HL-60/S4 treated with phorbol 12-myristate 13-acetate at 8.2 ng/mL for 4 days and 3 days (cell line): ENCODE measurements around the gene ARPIN.
"Not testable (repeated sequence)": the region's sequence is repeated elsewhere in the genome, so short reads cannot be mapped to it uniquely, and the experiment has no call there.

Experiments used
- in situ Hi-C: fragments of 300-500 bp; cut with MboI; formaldehyde crosslinking; loops from 2 replicates; pipeline ENCODE4 v1.15.0; 2022; ENCODE audit warnings: low sequenced_read_pairs

Gene ARPIN

DNA sequence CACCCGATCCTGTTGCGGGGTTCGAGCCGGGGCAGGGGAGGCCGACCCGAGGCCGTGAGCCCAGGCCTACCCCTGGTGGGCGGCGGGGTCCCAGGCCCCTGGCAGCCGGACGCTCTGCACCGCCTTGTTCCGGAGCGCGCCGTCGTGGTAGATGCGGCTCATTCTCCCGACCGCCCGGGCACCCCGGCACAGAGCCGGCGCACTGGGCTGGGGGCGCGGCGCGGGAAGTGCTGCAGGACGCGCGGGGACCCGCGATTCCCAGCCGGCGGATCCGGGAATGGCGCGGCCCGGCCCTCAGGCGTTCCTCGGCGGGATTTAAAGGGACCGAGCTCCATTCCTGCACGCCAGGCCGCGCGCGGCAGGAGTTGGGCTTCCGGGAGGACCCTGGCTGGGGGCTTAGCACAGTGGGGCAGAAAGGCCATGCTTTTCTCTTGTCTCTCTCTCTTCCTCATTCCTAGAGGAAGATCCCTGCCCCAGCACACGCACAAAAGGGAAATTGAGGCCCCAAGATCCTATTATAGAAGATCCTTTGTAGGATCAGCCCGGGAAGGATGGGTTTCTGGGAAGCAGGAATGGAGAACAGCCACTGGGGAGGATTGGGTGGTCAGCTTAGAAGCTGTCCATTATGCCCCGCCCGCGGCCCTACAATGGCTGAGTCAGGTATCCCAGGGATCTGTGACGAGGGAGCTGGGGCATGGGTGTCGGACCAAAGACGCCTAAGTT lies at the start of gene ARPIN:
Gene ARPIN (minus strand): TSS at position 279 of the 723 bp plus-strand sequence. CDS start 117 bp downstream, at position 162.
- in situ Hi-C loops: no loop called here

DNA sequence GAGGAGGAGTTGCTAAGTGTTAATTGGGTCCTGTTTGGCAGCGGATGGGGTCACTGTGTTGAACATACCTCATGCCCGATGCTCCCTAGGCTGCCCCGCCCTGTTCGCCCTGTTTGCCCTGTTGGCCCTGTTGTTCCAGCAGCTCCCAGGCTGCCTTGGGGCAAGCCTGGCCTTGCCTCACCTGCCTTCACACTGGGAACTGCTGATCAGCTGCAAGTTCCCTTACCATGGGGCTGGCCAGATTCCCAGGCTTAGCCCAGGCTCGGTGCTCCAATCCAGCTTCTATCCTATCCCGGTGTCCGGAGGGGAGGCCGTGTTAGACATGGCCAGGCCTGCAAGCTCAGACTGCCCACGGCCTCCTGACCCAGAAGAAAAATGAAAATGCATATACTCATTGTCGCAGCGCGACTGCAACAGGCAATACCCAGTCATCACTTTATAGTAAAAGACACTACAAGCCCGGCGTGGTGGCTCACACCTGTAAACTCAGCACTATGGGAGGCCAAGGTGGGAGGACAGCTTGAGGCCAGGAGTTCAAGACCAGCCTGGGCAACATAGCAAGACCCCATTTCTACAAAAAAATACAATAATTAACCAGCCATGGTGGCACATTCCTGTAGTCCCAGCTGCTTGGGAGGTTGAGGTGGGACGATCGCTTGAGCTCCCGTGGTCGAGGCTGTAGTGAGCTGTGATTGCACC lies 45.5 kb upstream of the ARPIN start:
- in situ Hi-C loops: no loop called here

DNA sequence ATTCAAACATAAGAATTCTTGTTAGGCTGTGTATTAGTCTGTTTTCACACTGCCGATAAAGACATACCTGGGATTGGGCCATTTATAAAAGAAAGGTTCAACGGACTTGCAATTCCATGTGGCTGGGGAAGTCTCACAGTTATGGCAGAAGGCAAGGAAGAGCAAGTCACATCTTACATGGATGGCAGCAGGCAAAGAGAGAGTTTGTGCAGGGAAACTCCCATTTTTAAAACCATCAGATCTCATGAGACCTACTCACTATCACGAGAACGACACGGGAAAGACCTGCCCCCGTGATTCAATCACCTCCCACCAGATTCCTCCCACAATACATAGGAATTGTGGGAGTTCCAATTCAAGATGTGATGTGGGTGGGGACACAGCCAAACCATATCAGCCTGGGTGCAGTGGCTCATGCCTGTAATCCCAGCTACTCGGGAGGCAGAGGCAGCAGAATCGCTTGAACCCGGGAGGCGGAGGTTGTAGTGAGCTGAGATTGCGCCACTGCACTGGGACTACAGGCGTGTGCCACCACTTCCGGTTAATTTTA lies 42.8 kb upstream of the ARPIN start:
- in situ Hi-C loops: not testable (repeated sequence)

DNA sequence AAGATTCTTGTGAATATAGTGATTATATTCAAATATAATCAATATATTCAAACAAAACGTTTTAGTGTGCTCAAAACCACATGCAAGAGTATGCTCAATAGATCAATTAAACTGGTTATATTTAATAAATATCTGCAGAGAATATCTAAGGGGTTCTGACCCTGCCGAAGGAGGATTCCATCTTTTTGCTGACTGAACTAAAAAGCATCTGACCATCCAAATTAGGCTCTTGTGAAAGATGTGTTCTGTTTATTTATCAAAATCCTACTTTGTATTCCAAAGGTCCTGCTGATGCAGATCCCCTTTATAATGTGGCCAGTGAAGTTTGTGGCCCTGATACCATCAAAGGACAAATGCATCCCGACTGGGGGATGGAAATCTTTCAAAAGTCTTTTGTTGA lies 41.8 kb upstream of the ARPIN start:
- in situ Hi-C loops: no loop called here

DNA sequence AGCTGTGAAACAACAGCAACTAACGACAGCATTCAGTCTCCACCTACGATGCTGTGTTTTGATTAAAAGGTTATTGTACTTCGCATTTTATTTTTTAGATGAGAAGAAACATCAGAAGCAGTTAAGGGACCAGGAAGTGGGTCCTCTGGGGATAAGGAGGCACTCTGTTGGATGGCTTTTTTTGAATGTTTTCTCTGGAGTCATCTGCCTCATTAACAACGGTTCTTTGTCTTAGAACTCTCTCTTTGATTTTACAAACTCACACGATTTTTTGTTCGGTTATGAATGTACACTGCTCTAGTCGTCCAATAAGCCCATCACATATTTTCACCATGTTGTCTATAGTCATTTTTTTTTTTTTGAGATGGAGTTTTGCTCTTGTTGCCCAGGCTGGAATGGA lies 36.0 kb upstream of the ARPIN start:
- in situ Hi-C loops: no loop called here

DNA sequence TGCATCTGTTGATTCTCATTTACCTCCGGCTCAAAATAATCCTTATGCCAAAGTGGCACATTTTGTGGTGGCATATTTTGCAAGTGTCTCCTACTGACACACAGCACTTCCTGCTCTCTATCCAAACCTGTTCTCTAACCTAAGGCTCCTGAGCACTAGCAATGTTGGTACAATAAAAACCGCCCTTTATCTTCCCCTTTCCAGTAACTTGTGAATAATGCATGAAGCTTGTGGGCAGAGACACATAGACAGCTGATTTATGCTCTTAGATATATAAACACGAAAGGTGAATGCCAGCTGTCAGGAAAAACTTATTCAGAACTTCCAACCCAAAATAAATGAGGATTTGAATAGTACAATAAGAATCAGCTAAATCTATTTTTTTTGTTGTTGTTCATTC lies 34.6 kb upstream of the ARPIN start:
- in situ Hi-C loops: no loop called here

DNA sequence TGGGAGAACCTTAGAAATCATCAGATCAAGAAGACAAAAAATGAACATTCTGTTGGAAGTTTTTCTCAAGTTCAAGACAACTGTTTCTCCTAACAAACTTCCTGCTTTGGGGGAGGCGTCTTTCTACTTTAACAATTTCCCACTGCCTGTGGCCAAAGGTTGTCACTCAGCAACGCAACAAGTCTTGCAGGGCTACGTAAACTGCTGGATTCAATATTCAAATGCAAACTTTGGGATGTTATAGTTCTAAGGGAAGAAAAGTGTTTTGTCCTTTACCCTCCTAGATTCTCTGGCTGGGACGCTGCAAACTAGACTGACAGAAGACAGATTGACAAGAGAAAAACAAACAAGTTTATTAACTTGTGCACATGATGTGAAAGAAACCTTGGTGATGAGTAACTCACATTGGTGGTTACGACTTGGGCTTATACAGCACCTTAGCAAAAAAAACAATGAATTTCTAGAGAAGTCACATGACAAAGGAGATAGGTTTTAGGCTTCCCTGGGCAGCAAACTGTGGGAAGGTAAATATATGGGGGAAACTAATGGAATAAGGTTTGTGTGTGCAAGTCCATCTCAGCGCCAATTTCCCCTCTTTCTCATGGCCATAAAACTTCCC lies 34.0 kb upstream of the ARPIN start:
- in situ Hi-C loops: no loop called here

DNA sequence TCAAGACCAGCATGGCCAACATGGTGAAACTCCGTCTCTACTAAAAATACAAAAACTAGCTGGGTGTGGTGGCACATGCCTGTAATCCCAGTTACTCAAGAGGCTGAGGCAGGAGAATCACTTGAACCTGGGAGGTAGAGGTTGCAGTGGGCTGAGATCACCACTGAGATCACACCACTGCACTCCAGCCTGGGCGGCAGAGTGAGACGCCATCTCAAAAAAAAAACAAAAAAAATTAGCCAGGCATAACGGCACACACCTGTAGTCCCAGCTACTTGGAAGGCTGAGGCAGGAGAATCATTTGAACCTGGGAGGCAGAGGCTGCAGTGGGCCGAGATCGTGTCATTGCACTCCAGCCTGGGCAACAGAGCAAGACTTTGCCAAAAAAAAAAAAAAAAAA lies 31.0 kb upstream of the ARPIN start:
- in situ Hi-C loops: not testable (repeated sequence)

DNA sequence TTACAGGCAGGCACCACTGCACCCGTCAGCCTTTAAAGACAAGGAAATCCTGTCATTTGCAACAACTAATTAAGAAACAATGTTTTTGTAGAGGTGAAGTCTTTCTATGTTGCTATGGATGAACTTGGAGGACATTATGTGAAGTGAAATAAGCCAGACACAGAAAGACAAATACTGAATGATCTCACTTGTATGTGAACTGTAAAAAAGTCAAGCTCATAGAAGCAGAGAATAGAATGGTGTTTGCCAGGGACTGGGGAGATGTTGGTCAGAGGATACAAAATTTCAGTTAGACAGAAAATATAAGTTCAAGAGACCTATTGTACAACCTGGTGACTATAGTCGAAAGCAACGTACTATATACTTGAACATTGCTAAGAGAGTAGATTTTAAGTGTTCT lies 27.2 kb upstream of the ARPIN start:
- in situ Hi-C loops: no loop called here

DNA sequence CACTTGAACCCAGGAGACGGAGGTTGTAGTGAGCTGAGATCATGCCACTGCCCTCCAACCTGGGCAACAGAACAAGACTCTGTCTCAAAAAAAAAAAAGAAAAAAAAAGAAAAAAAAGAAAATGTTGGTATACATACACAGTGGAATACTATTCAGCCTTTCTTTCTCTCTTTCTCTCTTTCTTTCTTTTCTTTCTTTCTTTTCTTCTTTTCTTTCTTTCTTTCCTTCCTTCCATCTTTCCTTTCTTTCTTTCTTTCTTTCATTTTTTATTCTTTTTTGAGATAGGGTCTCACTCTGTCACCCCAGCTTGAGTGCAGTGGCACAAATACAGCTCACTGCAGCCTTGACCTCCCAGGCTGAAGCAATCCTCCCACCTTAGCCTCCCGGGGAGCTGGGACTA lies 26.6 kb upstream of the ARPIN start:
- in situ Hi-C loops: not testable (repeated sequence)

DNA sequence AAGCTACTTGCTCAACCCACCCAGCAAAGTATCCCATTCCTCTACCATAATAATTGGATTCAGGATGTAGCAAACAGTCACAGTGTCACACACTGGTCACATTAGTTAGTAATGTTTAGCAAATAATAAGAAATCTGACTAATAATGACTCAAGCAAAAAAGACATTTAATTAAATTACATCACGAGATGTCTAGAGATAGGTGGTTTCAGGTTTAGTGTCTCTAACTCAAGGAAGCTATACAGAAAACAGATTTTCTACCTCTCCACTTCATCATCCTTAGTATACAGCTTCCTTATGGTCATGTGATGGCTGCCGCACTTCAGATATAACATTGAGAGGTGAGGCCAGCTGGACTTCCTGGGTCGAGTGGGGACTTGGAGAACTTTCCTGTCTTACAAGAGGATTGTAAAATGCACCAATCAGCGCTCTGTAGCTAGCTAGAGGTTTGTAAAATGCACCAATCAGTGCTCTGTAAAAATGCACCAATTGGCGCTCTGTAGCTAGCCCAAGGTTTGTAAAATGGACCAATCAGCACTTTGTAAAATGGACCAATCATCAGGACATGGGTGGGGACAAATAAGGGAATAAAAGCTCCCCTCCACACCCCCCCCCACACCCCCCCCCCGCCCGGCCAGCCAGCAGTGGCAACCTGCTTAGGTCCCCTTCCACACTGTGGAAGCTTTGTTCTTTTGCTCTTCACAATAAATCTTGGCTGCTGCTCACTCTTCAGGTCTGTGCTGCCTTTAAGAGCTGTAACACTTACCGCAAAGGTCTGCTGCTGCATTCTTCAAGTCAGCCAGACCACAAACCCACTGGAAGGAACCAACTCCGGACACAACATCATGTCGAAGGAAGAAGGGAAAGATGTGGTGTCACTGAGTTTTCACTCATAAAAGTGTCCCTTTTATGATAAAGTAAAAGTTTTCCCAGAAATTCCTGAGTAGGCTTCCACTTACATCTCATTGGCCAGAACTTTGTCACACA lies 24.9 kb upstream of the ARPIN start:
- in situ Hi-C loops: no loop called here

DNA sequence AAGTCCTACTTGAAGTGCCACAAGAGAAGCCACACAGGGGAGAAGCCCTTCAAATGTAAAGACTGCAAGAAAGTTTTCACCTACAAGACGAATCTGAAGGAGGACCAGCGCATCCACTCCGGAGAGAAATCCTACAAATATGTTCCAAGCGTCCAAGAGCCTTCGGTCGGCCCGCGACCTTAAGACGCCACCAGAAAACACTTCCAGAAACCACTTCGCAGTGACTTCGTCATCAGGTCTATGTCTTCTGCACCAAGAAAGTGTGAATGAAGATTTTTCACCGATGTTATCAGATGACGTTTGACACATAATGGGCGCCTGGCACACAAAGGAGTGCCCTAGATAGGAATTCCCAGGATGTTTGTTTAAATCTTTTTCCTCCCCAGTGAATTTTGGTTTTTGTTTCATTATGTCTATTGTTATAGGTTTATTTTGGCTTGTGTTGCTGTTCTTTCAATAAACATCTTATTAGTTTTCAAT lies 24.1 kb upstream of the ARPIN start:
- in situ Hi-C loops: no loop called here

DNA sequence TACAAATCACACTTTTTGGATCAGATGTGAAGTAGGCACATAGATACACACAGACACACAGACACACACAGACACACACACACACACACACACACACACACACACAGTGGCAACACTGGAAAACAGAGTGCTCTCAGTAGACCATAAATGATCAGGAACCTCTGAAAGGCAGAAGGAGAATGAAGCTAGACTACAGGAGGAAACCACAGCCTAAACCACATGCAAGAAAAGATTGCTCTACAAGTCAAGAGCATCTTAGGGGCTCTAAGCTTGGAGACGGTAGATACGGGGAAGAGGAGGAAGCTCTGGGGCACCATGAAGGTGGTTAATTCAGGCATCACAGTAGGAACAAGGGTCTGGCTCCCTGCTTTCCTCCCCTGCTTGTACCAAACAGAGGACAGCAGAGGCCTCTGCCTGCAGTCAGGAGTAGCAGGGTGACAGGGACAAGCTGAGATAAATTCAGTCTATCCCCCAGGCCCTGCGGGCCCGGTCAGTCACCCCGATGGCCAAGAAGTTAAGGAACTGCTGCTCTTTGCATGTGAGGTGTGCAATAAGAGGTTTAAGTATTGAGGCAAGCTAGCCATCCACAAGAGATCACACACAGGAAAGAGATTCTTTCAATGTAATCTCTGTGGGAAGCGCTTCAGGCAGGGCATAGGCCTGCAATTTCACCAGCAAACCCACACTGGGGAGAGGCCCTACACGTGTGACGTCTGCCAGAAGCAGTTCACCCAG lies 23.5 kb upstream of the ARPIN start:
- in situ Hi-C loops: no loop called here

DNA sequence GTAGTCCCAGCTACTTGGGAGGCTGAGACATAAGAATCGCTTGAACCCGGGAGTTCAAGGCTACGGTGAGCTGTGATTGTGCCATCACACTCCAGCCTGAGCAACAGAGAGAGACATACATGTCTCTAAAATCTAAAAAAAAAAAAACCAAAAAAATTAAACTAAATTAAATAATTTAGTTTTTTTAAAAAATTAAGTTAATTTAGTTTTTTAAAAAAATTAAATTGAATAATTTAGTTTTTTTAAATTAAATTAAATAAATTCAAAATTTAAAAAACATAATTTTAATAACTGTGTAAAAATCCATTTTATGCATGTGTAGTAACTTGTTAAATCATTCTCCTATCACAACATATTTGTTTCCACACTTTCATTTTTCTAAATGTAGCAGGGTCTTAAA lies 20.1 kb upstream of the ARPIN start:
- in situ Hi-C loops: no loop called here

DNA sequence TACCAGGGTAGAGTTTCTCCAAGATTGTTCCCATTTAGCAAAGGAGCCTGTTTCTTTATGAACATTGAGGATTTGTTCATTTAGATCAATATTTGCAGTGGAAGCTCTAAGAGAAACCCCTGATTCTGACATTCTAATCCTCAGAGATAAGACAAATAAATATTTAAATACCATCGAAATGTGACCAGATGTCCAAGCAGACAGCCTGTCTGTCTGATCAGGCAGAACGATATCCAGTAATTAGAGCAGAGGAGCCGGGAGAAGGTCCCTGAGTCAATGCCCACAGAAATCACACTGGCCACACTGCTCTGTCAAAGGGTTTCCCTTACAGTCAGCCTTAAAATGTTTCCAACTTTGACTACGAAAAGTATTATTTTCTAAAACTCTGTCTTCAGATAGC lies 15.7 kb upstream of the ARPIN start:
- in situ Hi-C loops: no loop called here

DNA sequence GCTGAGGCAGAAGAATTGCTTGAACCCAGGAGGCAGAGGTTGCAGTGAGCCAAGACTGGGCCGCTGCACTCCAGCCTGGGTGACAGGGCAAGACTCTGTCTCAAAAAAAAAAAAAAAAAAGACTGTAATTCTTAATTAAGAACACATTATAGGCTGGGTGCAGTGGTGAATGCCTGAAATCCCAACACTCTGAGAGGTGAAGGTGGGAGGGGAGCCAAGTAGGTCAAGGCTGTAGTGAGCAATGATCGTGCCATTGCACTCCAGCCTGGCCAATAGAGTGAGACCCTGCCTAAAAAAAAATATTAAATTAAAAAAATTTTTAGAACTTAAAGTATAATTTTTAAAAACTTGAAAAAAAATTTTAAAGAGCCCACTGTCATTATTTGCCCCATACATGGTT lies 13.4 kb upstream of the ARPIN start:
- in situ Hi-C loops: no loop called here

DNA sequence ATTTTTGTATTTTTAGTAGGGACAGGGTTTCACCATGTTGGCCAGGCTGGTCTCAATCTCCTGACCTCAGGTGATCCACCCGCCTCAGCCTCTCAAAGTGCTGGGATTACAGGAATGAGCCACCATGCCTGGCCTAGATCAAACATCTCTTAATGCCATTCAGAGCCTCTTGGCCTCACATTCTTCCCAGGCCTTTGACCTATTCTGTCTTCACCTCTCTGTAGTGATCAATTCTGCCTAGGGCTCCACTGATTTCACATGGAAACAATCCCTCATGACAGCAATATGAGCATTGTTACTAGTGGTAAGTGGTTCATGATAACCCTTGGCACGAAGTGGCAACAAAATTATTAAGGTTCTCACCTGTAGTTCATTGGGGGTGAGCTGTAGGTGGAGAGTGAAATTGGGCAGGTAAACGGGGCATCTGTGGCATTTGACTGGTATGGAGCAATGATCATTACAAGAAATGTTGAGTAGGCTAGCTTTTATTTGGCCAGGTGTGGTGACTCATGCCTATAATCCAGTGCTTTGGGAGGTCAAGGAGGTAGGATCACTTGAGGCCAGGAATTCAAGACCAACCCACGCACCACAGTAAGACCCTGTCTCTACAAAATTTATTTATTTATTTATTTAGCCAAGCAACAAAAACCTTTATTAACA lies 4.8 kb upstream of the ARPIN start:
- in situ Hi-C loops: no loop called here

DNA sequence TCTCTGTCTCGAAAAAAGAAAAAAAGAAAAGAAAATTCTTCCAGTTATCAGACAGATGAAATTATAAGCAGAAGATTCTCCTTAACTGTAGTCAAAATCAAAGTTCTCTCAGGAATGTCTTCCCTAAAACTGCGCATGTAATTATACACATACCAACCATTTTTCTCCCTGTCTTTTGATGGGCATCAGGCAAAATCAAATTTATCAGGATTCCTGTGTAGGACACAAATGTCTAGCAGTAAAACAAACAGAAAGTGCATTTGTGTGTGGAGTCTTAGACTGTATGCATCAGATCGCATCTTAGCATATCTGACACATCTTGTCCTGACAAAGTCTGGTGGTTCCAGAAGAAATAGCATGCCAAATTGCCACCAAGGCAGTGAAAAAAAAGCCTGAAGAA lies 3.9 kb upstream of the ARPIN start:
- in situ Hi-C loops: no loop called here

DNA sequence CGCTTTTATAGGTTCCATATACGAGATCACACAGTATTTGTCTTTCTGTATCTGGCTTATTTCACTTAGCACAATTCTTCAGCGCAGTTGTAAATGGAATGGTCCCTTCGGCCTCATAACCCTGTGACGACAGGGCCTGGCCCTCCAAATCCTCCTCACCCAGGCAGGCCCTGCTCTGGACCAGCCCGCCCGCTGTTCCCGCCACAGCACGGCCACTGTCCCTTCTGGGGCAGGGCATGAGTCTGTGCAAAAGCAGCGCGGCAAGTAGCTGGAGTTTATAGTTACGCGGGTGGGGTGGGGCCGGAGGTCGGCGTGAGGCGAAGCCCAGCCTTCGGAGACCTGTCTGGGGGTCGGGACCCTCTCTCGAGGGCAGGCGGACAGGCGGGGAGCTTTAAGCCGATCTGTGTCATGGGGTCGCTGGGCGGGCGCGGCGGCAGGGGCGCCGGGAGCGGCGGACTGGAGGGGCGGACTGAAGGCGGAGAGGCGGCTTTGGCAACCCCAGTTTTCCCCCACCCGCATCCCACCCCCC lies 543 bp downstream of the ARPIN start:
- in situ Hi-C loops: no loop called here
